IPS-15b (cell line): ENCODE results near the gene IQSEC1.
"Not testable (repeated sequence)": the region's sequence is repeated elsewhere in the genome, so short reads cannot be mapped to it uniquely, and the experiment has no call there.

Source experiments
- H3K27me3 ChIP-seq: one replicate; pipeline ENCODE4 v1.6.1; 2013; ENCODE audit warnings: low read length; ENCODE audit not compliant: control insufficient read depth, insufficient read depth
- H3K36me3 ChIP-seq: one replicate; pipeline ENCODE4 v1.6.1; 2013; ENCODE audit warnings: low read length; ENCODE audit not compliant: control insufficient read depth, insufficient read depth
- H3K4me1 ChIP-seq: one replicate; pipeline ENCODE4 v1.6.1; 2013; ENCODE audit warnings: mild to moderate bottlenecking, low read length; ENCODE audit not compliant: control insufficient read depth, insufficient read depth
- H3K4me3 ChIP-seq: one replicate; pipeline ENCODE4 v1.5.1; 2013; ENCODE audit warnings: low read depth, low read length
- H3K9ac ChIP-seq: one replicate; pipeline ENCODE4 v1.6.1; 2013; ENCODE audit warnings: low read depth, mild to moderate bottlenecking, low read length
- H3K9me3 ChIP-seq: one replicate; pipeline ENCODE4 v1.6.1; 2013; ENCODE audit warnings: mild to moderate bottlenecking, low read length; ENCODE audit not compliant: control insufficient read depth, insufficient read depth

The IQSEC1 gene

GRCh38 chr3:12861611-12862010 lies 211.6 kb downstream of the IQSEC1 start:
- Histone ChIP-seq H3K9me3 (peaks cover 10% of the 10 kb centered on the region), H3K4me3 (no peak overlapping the region), H3K9ac (no peak overlapping the region), H3K27me3 (no peaks in the 10 kb centered on the region), H3K36me3 (no peaks in the 10 kb centered on the region), H3K4me1 (no peaks in the 10 kb centered on the region)

- no peak overlapping the region for H3K9ac ChIP-seq
- H3K36me3 ChIP-seq: no peaks in the 10 kb centered on the region
- no peaks in the 10 kb centered on the region for H3K9me3 ChIP-seq
- H3K27me3 ChIP-seq: peaks cover 2% of the 10 kb centered on the region
- H3K4me3 ChIP-seq: no peak overlapping the region
- no peaks in the 10 kb centered on the region for H3K4me1 ChIP-seq
Measured at GRCh38 chr3:12859840-12860239, 213.4 kb downstream of the IQSEC1 start.

- no peak overlapping the region for H3K9ac ChIP-seq
- H3K4me1 ChIP-seq: no peaks in the 10 kb centered on the region
- H3K9me3 ChIP-seq: no peaks in the 10 kb centered on the region
- peaks cover 4% of the 10 kb centered on the region for H3K27me3 ChIP-seq
- H3K4me3 ChIP-seq: no peak overlapping the region
- no peaks in the 10 kb centered on the region for H3K36me3 ChIP-seq
Measured at GRCh38 chr3:12856626-12857025, 216.6 kb downstream of the IQSEC1 start.

GRCh38 chr3:12854565-12854964 lies 218.7 kb downstream of the IQSEC1 start:
- no peak overlapping the region for H3K4me3 ChIP-seq
- H3K27me3 ChIP-seq: peaks cover 4% of the 10 kb centered on the region
- H3K36me3 ChIP-seq: no peaks in the 10 kb centered on the region
- no peak overlapping the region for H3K9ac ChIP-seq
- no peaks in the 10 kb centered on the region for H3K4me1 ChIP-seq
- no peaks in the 10 kb centered on the region for H3K9me3 ChIP-seq

GRCh38 chr3:12853847-12854246 lies 219.4 kb downstream of the IQSEC1 start:
- not testable (repeated sequence) for H3K9me3 ChIP-seq, H3K4me1 ChIP-seq, H3K27me3 ChIP-seq, H3K9ac ChIP-seq, H3K36me3 ChIP-seq, H3K4me3 ChIP-seq

- Histone ChIP-seq H3K27me3 (peaks cover 4% of the 10 kb centered on the region), H3K4me3 (no peak overlapping the region), H3K4me1 (no peaks in the 10 kb centered on the region), H3K36me3 (no peaks in the 10 kb centered on the region), H3K9ac (no peak overlapping the region), H3K9me3 (no peaks in the 10 kb centered on the region)
Measured at GRCh38 chr3:12852201-12852600, 221.0 kb downstream of the IQSEC1 start.
